ENCODE measurements around the gene DMRT1.

DNA sequence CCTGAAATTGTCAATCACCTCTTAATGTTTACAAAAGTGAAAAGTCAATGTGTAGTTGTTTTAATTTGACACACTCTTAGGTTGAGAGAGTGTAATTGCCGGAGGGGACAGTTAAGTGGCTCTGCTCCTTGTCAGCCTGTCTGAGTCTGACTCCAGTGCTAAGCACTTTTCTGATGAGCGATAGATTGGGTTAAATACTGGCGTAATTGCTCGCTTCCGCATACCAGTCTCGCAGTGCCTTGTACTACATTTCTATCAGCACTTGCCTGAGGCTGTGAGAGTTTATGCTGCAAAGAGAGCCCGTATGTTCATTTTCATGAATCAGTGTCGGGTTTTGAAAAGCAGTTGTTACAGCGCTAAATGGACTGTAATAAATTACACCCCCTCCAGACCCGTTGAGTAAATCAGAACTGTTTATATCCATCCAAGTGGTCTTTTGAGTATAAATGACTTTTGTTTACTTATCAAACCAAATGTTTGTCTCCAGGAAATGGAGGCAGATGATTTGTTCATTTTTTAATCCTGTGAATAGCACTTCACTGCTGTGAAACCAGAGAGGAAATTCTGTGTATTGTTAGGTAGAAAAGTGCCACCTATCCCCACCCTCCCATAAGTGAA, 94.0 kb downstream of the DMRT1 start:
- TF ChIP-seq, protein P1, sequence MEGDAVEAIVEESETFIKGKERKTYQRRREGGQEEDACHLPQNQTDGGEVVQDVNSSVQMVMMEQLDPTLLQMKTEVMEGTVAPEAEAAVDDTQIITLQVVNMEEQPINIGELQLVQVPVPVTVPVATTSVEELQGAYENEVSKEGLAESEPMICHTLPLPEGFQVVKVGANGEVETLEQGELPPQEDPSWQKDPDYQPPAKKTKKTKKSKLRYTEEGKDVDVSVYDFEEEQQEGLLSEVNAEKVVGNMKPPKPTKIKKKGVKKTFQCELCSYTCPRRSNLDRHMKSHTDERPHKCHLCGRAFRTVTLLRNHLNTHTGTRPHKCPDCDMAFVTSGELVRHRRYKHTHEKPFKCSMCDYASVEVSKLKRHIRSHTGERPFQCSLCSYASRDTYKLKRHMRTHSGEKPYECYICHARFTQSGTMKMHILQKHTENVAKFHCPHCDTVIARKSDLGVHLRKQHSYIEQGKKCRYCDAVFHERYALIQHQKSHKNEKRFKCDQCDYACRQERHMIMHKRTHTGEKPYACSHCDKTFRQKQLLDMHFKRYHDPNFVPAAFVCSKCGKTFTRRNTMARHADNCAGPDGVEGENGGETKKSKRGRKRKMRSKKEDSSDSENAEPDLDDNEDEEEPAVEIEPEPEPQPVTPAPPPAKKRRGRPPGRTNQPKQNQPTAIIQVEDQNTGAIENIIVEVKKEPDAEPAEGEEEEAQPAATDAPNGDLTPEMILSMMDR (IDR thresholded peaks at IDR 0.05): no peak
- no peak for TF ChIP-seq POLR2A (IDR thresholded peaks at IDR 0.05)
